ENCODE results near the gene SH2D3A. TPM values are rescaled to one million over a fixed set of nuclear protein-coding genes. Genes with fewer than 3 reads are reported as not detected.

Gene SH2D3A
- total RNA-seq, 1 experiment from 2014 or later: 17.9 TPM

- H3K27ac Mint-ChIP-seq: peak overlapping the region; percentile 39 to 82 (median 70); a peak in 3 of 7 replicates
- H4K5ac ChIP-seq (ENCODE audit: insufficient read length, low read depth, low read length): no peak overlapping the region
- H3K23me2 ChIP-seq (ENCODE audit: insufficient read length, low read depth, low read length, poor library complexity, severe bottlenecking): no peaks in the 10 kb centered on the region
- no peak overlapping the region for H3K4ac ChIP-seq (ENCODE audit: low read depth, low read length)
- TF ChIP-seq CTCF (conservative IDR thresholded peaks at IDR 0.05): no peak
- no peak overlapping the region for H3K23ac ChIP-seq (ENCODE audit: insufficient read length, low read depth, low read length)
- no peak overlapping the region for H3K27ac ChIP-seq (ENCODE audit: insufficient read length, low read depth, low read length)
- no CpG with 5 or more reads among the region's 8 CpGs for WGBS (ENCODE audit: extremely low coverage, insufficient read length, low lambda C conversion rate)
- no peak overlapping the region for H3K9ac ChIP-seq (ENCODE audit: extremely low read depth, insufficient read length, low read length)
- no peak overlapping the region for H3K14ac ChIP-seq (ENCODE audit: insufficient read depth, low read length)
- no peak overlapping the region for H3K18ac ChIP-seq (ENCODE audit: insufficient read length, low read depth, low read length)
- H3K4me3 Mint-ChIP-seq: no peak overlapping the region
- H2BK12ac ChIP-seq (ENCODE audit: insufficient read length, low read depth, low read length): no peak overlapping the region
- no peak overlapping the region for H3K4me2 ChIP-seq (ENCODE audit: insufficient read depth, insufficient read length, low read length)
- no peak overlapping the region for H4K8ac ChIP-seq (replicated peaks; ENCODE audit: insufficient read length, low read depth, low read length)
- H3K9me3 Mint-ChIP-seq: peaks cover 0 to 2% of the 10 kb centered on the region in 2 experiments; a peak in 1 of 5 replicates
- no peak overlapping the region for H2BK5ac ChIP-seq (ENCODE audit: insufficient read length, low read length)
- no peak overlapping the region for H4K91ac ChIP-seq (ENCODE audit: insufficient read length, low read depth, low read length)
- H3K79me2 ChIP-seq (ENCODE audit: insufficient read depth, low read length): no peaks in the 10 kb centered on the region
- no peak overlapping the region for H2AFZ ChIP-seq (ENCODE audit: low read length)
- H4K20me1 ChIP-seq (ENCODE audit: control insufficient read depth, insufficient read depth, insufficient read length): peaks cover 2% of the 10 kb centered on the region
- no peaks in the 10 kb centered on the region for H3K79me1 ChIP-seq (ENCODE audit: insufficient read depth, low read depth, low read length, poor library complexity, severe bottlenecking)
- H3K27me3 ChIP-seq (ENCODE audit: insufficient read depth, low read length): no peaks in the 10 kb centered on the region
- H2BK120ac ChIP-seq (ENCODE audit: low read depth, low read length, poor library complexity, severe bottlenecking): no peak overlapping the region
- no peak overlapping the region for H2BK20ac ChIP-seq (ENCODE audit: low read depth, low read length, poor library complexity, severe bottlenecking)
- no peak overlapping the region for H2BK15ac ChIP-seq (ENCODE audit: low read depth, low read length)
- H3K9me3 ChIP-seq (ENCODE audit: control insufficient read depth, low read depth, low read length): no peaks in the 10 kb centered on the region
- no peak overlapping the region for H3T11ph ChIP-seq (ENCODE audit: low read length)
- no peak overlapping the region for H2AK5ac ChIP-seq (ENCODE audit: insufficient read length, low read length)
- peaks cover 4 to 13% (median 12%) of the 10 kb centered on the region in 3 experiments; a peak in 6 of 7 replicates for H3K36me3 Mint-ChIP-seq (ENCODE audit: insufficient read depth in 1 of 3, low read depth in 3 of 3)
- H3K4me1 Mint-ChIP-seq: peaks cover 5 to 29% of the 10 kb centered on the region in 2 experiments
- H3K4me1 ChIP-seq (ENCODE audit: insufficient read depth, low read length): no peaks in the 10 kb centered on the region; the same call in 1 of the 2 replicates
- no peak overlapping the region for H3K56ac ChIP-seq (ENCODE audit: insufficient read length, low read depth, low read length)
- DNase-seq: no peak
- H3K27me3 Mint-ChIP-seq (ENCODE audit: low read depth): no peaks in the 10 kb centered on the region; the same call in 1 of the 2 replicates
Observed at GRCh38 chr19:6728346-6728745, 38.9 kb downstream of the SH2D3A start.
